Keratinocyte (primary cell): Measurements from ENCODE around the gene SEC14L3. TPM values are rescaled to one million over a fixed set of nuclear protein-coding genes. Genes with fewer than 3 reads are reported as not detected.

Experiments used
- DNase-seq: peaks from one replicate; pipeline ENCODE4 v3.0.0-alpha.2; 2011; ENCODE audit warnings: low read depth, missing footprints, low spot score
- FAIRE-seq: peaks from 2 replicates; lab custom pipeline; 2011; peaks lifted over from hg19 to GRCh38; lab: Jason Lieb, UNC
- H2AFZ ChIP-seq: 2 replicates; pipeline ENCODE4 v1.6.0; 2012; ENCODE audit warnings: low read length, control low read depth, inconsistent platforms; ENCODE audit not compliant: control insufficient read depth
- H3K27ac ChIP-seq: 2 replicates; pipeline ENCODE4 v1.5.1; 2011; ENCODE audit warnings: low read length; ENCODE audit not compliant: control insufficient read depth, insufficient read depth
- H3K27me3 ChIP-seq: 3 replicates; pipeline ENCODE4 v1.6.0; 2011; ENCODE audit warnings: low read length; ENCODE audit not compliant: control insufficient read depth, insufficient read depth; ENCODE audit errors: extremely low read depth
- H3K36me3 ChIP-seq, 2 experiments: 2 replicates in 1 of 2; 3 replicates in 1 of 2; pipeline ENCODE4 v1.5.1; 2011; ENCODE audit warnings: low read length in 2 of 2, mild to moderate bottlenecking in 1 of 2; ENCODE audit not compliant: control insufficient read depth in 2 of 2, insufficient read depth in 2 of 2; ENCODE audit errors: extremely low read depth in 1 of 2
- H3K4me1 ChIP-seq: 3 replicates; pipeline ENCODE4 v1.5.1; 2011; ENCODE audit warnings: low read length; ENCODE audit not compliant: control insufficient read depth, insufficient read depth; ENCODE audit errors: extremely low read depth
- H3K4me2 ChIP-seq: 3 replicates; pipeline ENCODE4 v1.6.0; 2011; ENCODE audit warnings: low read depth, low read length; ENCODE audit not compliant: control insufficient read depth, insufficient read depth; ENCODE audit errors: extremely low read depth
- H3K4me3 ChIP-seq, 3 experiments: fragments of 200-600 bp in 1 of 3; sonication (generic) in 1 of 3; 2 replicates in 2 of 3; 3 replicates in 1 of 3; pipeline ENCODE4 v1.5.1; 2011 to 2016; ENCODE audit warnings: low read length in 3 of 3, mild to moderate bottlenecking in 3 of 3, control low read depth in 2 of 3, inconsistent platforms in 1 of 3, low read depth in 1 of 3, mixed read lengths in 1 of 3, mixed run types in 1 of 3, moderate library complexity in 1 of 3; ENCODE audit not compliant: control insufficient read depth in 2 of 3, insufficient read depth in 2 of 3; ENCODE audit errors: extremely low read depth in 1 of 3
- H3K79me2 ChIP-seq: 2 replicates; pipeline ENCODE4 v1.6.0; 2012; ENCODE audit warnings: low read length; ENCODE audit not compliant: control insufficient read depth, insufficient read depth
- H3K9ac ChIP-seq: 3 replicates; pipeline ENCODE4 v1.6.0; 2011; ENCODE audit warnings: low read length; ENCODE audit not compliant: control insufficient read depth, insufficient read depth; ENCODE audit errors: extremely low read depth
- H3K9me1 ChIP-seq: 3 replicates; pipeline ENCODE4 v1.6.0; 2011; ENCODE audit warnings: low read length; ENCODE audit not compliant: control insufficient read depth, insufficient read depth; ENCODE audit errors: extremely low read depth
- H3K9me3 ChIP-seq: 2 replicates; pipeline ENCODE4 v1.5.1; 2012; ENCODE audit warnings: low read depth, low read length; ENCODE audit not compliant: control insufficient read depth
- H4K20me1 ChIP-seq: 3 replicates; pipeline ENCODE4 v1.6.0; 2011; ENCODE audit warnings: low read length; ENCODE audit not compliant: control insufficient read depth, insufficient read depth; ENCODE audit errors: extremely low read depth
- EZH2 ChIP-seq: IDR thresholded peaks from one replicate; pipeline ENCODE4 v1.6.1; 2012; ENCODE audit warnings: inconsistent platforms, mild to moderate bottlenecking, low read length, moderate library complexity
- dilution Hi-C: fragments of 300-500 bp; cut with MboI; formaldehyde crosslinking; loops from one replicate; pipeline ENCODE4 v1.7.0; 2020; ENCODE audit warnings: low sequenced_read_pairs; ENCODE audit not compliant: extremely low pct_ligation_motif_present
- polyA plus RNA-seq, 5 experiments: library from polyadenylated mRNA; depleted of rRNA in 3 of 5; stranded (reverse) in 3 of 5; stranded (forward) in 1 of 5; unstranded in 1 of 5; fragments of >200 nt; gene quantifications; 1 replicate in 1 of 5; 2 replicates in 3 of 5; 3 replicates in 1 of 5; pipeline versions ENCODE4 v1.2.1 to v1.2.3, GENCODE V29; 2011 to 2012; ENCODE audit warnings: missing spikeins in 2 of 5, low read depth in 1 of 5, low replicate concordance in 1 of 5
- TF ChIP-seq, protein P1 (sequence below), 3 experiments: IDR thresholded peaks in 1 of 3; conservative IDR thresholded peaks in 1 of 3; optimal IDR thresholded peaks in 1 of 3; 2 replicates in 2 of 3; 3 replicates in 1 of 3; pipeline versions ENCODE3 to v1.5.1; 2011; ENCODE audit warnings: low read length in 3 of 3, mild to moderate bottlenecking in 3 of 3, moderate library complexity in 2 of 3, control low read depth in 1 of 3, inconsistent platforms in 1 of 3; ENCODE audit not compliant: insufficient read depth in 2 of 3; ENCODE audit errors: extremely low read depth in 1 of 3

The SEC14L3 gene
- polyA plus RNA-seq, 1 donor (not counting 4 experiments of a cell fraction or from before 2014, with no cell fraction given), result not detected

DNA sequence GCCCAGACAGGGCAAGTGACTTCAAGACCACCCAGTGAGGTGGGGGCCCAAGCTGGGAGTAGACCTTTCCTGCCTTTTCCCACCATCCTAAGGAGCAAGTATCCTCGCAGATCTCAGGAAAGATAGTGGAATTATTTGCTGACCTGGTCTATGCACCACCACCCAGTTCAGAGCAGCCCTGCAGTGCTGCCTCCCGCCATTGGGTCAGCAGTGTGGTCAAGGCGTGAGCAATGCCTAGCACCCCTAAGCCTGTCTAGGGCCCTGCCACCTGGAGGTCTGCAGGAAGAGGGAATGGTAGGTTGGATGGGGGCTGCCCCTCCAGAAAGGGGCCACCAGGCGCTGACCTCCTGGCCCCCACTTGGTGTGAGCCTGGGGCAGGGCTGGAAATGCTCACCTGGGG is 39.7 kb downstream of the SEC14L3 start:
- no peak for FAIRE-seq
- Histone ChIP-seq H3K9ac (no peak overlapping the region), H4K20me1 (no peaks in the 10 kb centered on the region), H3K27ac (no peak overlapping the region), H3K4me2 (no peak overlapping the region), H2AFZ (no peak overlapping the region), H3K36me3 (peaks cover 0 to 3% of the 10 kb centered on the region in 2 experiments), H3K27me3 (no peaks in the 10 kb centered on the region), H3K4me1 (peaks cover 15% of the 10 kb centered on the region), H3K79me2 (no peaks in the 10 kb centered on the region), H3K4me3 (no peak overlapping the region), H3K9me1 (no peaks in the 10 kb centered on the region), H3K9me3 (no peaks in the 10 kb centered on the region)
- no peak for TF ChIP-seq EZH2
- TF ChIP-seq, protein P1, sequence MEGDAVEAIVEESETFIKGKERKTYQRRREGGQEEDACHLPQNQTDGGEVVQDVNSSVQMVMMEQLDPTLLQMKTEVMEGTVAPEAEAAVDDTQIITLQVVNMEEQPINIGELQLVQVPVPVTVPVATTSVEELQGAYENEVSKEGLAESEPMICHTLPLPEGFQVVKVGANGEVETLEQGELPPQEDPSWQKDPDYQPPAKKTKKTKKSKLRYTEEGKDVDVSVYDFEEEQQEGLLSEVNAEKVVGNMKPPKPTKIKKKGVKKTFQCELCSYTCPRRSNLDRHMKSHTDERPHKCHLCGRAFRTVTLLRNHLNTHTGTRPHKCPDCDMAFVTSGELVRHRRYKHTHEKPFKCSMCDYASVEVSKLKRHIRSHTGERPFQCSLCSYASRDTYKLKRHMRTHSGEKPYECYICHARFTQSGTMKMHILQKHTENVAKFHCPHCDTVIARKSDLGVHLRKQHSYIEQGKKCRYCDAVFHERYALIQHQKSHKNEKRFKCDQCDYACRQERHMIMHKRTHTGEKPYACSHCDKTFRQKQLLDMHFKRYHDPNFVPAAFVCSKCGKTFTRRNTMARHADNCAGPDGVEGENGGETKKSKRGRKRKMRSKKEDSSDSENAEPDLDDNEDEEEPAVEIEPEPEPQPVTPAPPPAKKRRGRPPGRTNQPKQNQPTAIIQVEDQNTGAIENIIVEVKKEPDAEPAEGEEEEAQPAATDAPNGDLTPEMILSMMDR (optimal IDR thresholded peaks at IDR 0.05 in 1 of 3, IDR thresholded peaks at IDR 0.05 in 1 of 3, conservative IDR thresholded peaks at IDR 0.05 in 1 of 3; ENCODE audit: extremely low read depth in 1 of 3, insufficient read depth in 2 of 3, low read length in 3 of 3), result no peak
- DNase-seq, result no peak
- dilution Hi-C loops, result no loop called here

DNA sequence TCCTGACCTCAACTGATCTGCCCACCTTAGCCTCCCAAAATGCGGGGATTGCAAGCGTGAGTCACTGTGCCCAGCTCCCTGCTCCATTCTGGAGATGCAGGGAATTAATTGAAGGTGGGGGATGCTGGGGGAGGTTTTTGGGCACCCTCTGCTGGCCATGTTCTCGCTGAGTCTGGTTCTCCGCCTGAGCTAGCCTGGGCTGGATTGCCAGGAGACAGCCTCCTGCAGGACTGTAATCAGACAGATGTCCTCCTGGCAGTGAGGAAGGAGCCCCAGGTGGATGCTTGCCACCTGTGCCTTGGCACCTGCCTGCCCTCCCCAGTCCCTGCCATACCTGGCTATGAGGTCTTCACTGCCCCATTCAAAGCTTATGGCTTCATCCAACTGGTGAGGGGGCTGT is 40.9 kb downstream of the SEC14L3 start:
- Histone ChIP-seq H3K27ac (no peak overlapping the region), H3K9me1 (no peaks in the 10 kb centered on the region), H3K79me2 (no peaks in the 10 kb centered on the region), H3K27me3 (no peaks in the 10 kb centered on the region), H3K9ac (no peak overlapping the region), H3K9me3 (no peaks in the 10 kb centered on the region), H4K20me1 (no peaks in the 10 kb centered on the region), H3K4me2 (no peak overlapping the region), H3K4me3 (no peak overlapping the region), H3K4me1 (peaks cover 22% of the 10 kb centered on the region), H3K36me3 (peaks cover 0 to 3% of the 10 kb centered on the region in 2 experiments), H2AFZ (no peak overlapping the region)
- FAIRE-seq, result no peak
- TF ChIP-seq, protein P1 (optimal IDR thresholded peaks at IDR 0.05 in 1 of 3, IDR thresholded peaks at IDR 0.05 in 1 of 3, conservative IDR thresholded peaks at IDR 0.05 in 1 of 3; ENCODE audit: extremely low read depth in 1 of 3, insufficient read depth in 2 of 3, low read length in 3 of 3), result peak in 2 of 3 experiments; percentile 17 to 45
- TF ChIP-seq EZH2, result no peak
- dilution Hi-C loops, result no loop called here
- no peak for DNase-seq
